GM18907 (cell line): ENCODE measurements around the gene NELFCD.
"Not testable (repeated sequence)": the region's sequence is repeated elsewhere in the genome, so short reads cannot be mapped to it uniquely, and the experiment has no call there.

Experiments used
- ATAC-seq: cut with Tn5 transposase; IDR thresholded peaks from one replicate; pipeline ENCODE4 v1.9.1; 2021; ENCODE audit warnings: mild to moderate bottlenecking, moderate library complexity; ENCODE audit not compliant: unreplicated experiment

NELFCD gene

DNA sequence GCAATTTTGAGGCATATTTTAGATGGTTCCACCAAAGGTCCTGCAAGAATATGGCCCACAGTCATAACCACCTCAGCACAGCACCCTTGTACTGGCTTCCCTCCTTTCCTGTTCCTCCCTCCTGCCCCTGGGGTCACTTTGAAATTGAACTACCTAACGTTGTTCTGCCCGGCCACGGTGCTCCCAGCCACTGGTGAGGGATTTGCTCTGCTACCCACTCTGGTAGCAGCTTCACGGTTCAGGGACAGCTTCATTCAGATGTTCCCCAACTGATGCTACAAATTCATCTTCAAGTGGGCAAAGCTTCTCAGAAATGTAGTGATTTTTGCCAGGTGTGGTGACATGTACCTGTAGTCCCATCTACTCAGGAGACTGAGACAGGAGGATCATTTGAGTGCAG lies 7.9 kb upstream of the NELFCD start:
- no peak for ATAC-seq

DNA sequence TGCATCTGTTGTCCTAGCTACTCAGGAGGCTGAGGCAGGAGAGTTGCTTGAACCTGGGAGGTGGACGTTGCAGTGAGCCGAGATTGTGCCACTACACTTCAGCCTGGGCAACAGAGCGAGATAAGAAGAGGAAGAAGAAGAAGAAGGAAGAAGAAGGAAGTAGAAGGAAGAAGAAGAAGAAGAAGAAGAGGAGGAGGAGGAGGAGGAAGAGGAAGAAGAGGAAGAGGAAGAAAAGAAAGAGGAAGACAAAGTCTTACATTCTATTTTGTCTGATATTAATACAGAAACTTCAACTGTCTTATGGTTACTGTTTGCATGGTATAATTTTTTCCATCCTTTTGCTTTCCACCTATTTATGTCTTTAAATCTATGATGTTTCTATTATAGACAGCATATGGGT lies 7.2 kb upstream of the NELFCD start:
- ATAC-seq, result no peak

GRCh38 chr20:58975353-58975752 lies 5.7 kb upstream of the NELFCD start:
- ATAC-seq, result no peak

DNA sequence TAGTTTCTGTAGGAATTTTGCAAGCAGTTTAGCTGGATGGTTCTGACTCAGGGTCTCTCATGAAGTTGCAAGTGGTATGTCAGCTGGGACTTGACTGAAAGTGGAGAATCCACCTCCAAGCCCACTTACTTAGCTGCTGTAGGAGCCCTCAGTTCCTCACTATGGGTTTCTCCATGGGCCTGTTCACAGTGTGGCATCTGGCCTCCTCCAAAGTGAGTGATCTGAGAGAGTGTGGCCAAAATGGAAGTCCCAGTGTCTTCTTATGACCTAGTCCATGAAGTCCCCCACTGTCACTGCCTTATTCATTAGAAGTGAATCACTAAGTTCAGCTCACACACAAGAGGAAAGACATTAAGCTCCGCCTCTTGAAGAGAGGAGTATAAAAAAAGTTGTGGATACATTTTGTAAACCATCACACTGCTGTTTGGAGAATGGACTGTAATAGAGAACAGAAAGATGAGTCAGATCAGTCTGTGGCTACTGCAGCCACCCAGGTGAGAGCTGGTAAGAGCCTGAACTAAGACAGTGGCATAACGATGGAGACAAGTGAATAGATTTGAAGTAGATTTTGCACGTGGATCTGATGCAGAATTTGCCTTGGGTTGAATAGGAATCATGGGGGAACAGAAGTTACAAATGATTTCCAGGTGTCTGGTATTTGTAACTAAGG lies 4.9 kb upstream of the NELFCD start:
- peak; percentile 36 for ATAC-seq

- ATAC-seq, result no peak
Observed at GRCh38 chr20:58978351-58979190, 2.5 kb upstream of the NELFCD start.

- peak; percentile 12 for ATAC-seq
Observed at GRCh38 chr20:58981628-58982364, 740 bp downstream of the NELFCD start.

DNA sequence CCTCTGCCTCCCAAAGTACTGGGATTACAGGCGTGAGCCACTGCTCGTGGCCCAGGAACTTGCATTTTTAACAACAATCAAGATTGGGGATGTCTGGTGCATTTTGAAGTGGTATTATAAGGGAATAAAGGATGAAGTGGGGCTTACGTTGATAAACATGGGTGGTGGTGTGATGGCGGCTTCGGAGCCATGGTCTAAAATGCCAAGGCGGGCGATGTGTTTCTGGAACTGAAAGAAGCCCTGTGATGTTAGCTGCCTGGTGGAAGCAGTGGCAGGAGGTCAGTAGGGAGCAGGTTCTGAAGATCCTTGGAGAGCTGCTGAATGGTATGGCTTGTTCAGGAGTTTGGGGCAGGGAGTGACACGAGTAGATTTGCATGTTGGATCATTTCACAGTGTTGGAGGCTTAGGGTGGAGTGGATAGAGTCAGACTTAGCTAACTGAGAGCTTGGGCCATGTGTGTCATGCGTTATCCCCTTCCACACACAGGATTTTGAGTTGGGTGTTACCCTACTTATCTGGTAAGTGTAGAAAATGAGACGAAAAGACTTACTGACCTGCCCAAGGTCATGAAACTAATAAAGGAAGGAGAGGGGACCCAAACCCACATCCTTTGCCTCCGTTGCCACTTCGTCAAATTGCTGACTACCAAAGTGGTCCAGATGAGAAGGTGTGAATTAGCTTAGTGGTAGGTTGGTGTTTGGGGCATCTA lies 1.5 kb downstream of the NELFCD start:
- no peak for ATAC-seq

GRCh38 chr20:58983115-58983468 lies 2.0 kb downstream of the NELFCD start:
- ATAC-seq, result not testable (repeated sequence)

DNA sequence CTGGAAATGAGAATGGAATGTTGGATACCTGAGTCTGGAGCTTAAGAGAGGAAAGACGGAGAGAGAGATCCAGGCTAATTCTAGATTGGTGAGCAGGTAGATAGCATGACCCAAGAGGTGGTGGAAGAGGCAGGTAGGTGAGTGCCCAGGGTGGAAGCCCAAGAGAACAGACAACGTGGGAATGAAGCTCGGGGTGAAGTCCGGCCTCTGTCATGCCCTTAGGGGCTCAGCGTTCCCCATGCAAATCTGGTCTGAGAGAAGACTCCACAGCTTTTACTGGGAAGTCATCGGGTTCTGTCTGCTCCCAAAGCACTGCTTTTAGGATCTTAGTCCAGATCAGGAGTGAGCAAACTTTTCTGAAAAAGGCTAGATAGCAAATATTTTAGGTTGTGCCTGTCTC lies 3.6 kb downstream of the NELFCD start:
- ATAC-seq, result no peak

DNA sequence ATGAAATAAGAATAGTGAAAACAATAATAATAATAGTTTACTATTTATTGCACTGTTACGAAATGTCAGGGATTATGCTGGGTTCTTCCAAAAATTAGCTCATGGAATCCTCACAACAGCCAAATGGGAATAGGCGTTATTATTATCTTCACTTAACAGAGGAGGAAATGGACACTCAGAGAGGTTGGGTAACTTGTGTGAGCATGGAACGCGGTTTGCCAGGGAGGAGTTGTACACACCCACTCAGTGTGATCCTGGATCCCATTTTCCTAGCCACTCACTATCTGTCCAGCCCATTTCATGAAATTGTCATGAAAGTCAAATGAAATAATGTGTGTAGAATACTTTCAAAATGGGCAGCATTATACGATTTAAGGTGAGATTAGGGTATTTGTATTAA lies 4.6 kb downstream of the NELFCD start:
- no peak for ATAC-seq

- ATAC-seq, result no peak
Observed at GRCh38 chr20:58986286-58986967, 5.4 kb downstream of the NELFCD start.

DNA sequence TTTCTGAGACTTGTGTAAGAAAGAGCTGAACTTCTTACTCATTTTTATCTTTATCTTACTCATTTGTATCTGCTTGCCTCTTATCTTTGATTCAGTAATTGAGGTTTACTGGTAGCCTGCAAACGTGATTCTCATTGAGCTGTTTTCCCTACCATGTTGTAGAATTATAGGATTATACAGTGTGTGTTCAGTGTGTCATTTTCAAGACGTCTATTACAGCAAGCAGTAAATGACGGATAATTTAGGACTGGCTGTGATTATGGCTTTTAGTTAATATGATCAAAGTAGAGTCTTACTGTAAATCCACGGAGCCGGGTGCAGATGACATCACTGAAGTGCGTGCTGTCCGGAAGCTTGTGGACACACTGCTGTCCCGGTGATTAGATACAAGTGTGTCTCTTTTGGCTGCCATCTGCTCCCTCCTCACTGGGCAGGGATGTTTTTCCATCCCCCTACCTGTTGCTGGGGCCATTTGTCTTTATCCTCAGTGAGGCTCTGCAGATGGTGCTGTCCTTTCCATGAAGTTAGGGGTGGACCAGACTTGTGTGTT lies 6.0 kb downstream of the NELFCD start:
- ATAC-seq, result no peak

DNA sequence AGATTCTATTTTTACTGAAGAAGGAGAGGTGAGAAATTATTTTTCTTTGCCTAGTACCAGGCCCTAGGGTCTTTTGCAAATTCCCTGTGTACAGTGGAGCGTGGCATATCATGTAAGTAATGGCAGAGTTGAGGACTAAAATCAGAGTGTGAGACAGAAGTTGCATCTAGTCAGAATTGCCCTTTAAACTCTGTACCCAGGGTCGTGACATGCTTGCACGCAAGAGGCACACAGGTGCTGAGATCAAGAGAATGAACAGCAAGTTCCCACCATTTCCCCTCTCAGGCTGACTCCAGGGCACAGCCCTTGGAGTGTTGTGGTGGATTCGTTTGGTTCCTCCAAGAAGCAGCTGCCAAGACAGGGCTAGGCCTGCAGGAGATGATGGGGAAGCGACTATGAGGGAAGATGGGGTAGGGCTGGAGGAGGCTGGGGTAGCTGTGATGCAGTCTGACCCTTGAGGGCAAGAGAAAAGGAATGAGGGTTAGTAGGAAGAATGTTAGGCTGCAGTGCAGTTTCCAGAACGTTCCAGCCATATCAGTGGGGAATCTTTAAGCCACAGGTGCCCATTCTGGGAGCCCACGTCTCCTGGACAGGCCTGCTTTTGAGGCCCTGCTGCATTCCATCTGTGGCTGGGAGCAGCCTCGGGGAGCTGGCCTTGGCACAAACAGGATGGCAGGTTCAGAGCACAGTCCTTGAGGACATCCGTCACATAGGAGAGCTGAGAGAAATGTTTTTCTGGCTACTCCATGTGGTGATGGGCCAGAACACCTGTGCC lies 6.9 kb downstream of the NELFCD start:
- ATAC-seq, result no peak

DNA sequence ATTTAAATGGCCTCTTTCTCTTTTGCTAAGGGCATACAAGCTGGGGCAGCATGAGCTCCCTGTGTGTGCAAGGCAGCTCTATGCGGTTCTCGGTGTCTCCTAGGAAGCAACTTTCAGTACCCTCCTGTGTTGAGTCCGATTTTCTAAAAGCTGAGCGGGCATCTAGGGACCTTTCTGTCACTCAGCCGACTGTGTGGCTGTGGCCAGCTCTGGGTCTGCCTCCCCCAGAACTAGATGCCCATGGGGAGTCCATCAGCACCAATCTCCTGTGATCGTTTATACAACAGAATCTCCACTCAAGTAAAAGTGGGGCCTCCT lies 7.5 kb downstream of the NELFCD start:
- ATAC-seq, result no peak

DNA sequence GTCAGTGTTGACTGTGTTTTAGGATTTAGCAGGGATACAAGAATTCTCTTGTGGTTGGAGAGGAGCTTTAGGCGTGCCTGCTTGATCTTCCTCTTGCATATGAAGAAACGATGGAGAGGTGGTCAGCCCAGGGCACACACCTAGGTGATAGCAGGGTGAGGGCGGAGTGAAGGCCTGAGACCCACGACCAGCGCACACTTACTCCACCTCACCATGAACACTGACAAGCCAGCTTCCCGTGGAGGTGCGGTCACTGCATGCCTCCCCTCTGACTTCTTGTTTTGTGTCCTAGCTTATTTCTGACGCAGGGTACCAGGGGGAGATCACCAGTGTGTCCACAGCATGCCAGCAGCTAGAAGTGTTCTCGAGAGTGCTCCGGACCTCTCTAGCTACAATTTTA lies 8.1 kb downstream of the NELFCD start:
- ATAC-seq, result no peak

DNA sequence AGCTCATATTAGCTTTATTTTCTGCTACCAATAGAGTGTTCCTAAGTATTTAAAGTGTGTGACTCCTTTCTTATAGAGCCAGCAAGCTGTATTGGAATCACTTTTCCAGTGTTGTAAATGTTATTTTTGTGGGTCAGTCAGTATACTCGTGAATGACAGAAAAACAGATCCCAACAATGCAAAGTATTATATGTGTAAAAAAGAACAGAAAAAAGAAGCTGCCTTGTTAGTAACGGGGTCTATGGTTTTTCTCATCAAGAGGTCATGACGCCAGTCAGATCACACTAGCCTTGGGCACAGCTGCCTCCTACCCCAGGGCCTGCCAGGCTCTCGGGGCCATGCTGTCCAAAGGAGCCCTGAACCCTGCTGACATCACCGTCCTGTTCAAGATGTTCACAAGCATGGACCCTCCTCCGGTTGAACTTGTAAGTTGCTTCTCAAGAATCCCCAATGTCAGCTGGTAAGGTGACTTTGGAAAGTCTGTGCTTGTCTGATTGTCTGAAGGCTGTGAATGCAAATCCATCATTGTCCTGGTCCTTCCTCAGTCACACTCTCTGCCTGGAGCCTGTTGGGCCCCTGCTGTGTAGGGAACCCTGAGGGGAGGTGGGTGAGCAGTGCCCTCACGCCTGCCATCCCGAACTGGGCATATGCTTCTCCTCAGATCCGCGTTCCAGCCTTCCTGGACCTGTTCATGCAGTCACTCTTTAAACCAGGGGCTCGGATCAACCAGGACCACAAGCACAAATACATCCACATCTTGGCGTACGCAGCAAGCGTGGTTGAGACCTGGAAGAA lies 9.8 kb downstream of the NELFCD start:
- ATAC-seq, result no peak

DNA sequence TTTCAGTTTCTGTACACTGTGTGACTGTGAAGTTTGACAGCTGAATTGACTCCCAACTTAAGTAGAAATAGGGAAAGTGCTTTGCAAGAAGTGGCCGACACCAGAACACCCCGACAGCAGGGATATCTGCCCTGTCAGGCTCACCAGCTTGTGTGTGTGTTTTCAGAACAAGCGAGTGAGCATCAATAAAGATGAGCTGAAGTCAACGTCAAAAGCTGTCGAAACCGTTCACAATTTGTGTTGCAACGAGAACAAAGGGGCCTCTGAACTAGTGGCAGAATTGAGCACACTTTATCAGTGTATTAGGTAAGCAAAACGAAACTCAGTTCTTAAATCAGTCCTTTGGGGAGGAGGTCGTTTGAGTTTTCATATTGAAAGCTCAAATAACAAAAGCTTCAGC lies 10.7 kb downstream of the NELFCD start:
- ATAC-seq, result no peak

DNA sequence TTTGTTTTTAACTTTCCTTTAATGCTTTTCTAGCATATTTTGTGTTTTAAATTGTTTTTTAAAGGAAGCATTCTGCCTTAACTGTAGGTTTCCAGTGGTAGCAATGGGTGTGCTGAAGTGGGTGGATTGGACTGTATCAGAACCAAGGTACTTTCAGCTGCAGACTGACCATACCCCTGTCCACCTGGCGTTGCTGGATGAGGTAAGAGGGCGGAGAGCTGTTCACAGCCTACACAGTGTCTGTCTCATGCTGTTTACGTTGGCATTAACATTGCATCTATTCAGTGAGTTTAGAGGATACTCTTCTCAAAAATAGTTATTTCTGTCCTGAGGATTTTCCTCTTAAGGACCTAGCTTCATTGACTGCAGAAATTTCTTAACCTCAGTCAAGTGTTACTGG lies 11.9 kb downstream of the NELFCD start:
- no peak for ATAC-seq
